Panc1 (cell line): ENCODE data around the gene CLEC16A. TPM values are rescaled to one million over a fixed set of nuclear protein-coding genes. Genes with fewer than 3 reads are reported as not detected.

Experiments used
- ATAC-seq: fragments of 200-7000 bp; cut with Tn5 transposase; 2 replicates; pipeline ENCODE4 v1.9.1; 2020; ENCODE audit warnings: mild to moderate bottlenecking, moderate library complexity
- BruUV-seq: library from RNA; stranded (reverse); fragments of 400-500 nt; replicated peaks from 2 replicates; lab custom pipeline; 2021; lab: Mats Ljungman, UMichigan
- CTCF ChIA-PET: fragments of 300-600 bp; sonication (Branson Sonifier 250); formaldehyde crosslinking; loops from one replicate; lab custom pipeline; 2022; ENCODE audit warnings: antibody characterized with exemption; lab: Charles Lee
- POLR2A ChIA-PET: fragments of 300-600 bp; sonication (Branson Sonifier 250); formaldehyde crosslinking; loops from one replicate; lab custom pipeline; 2022; ENCODE audit warnings: antibody characterized with exemption; lab: Charles Lee
- DNase-seq: peaks from one replicate; pipeline ENCODE4 v3.0.0-alpha.2; 2010; ENCODE audit warnings: low read depth, low spot score
- H3K27ac ChIP-seq: 2 replicates; pipeline ENCODE4 v1.5.1; 2011; ENCODE audit warnings: mild to moderate bottlenecking, low read length, inconsistent platforms
- H3K27me3 ChIP-seq: fragments of 200-500 bp; sonication (Bioruptor generic); 2 replicates; pipeline ENCODE4 v1.6.0; 2014; ENCODE audit warnings: low read length, inconsistent platforms; ENCODE audit not compliant: control insufficient read depth, insufficient read depth
- H3K36me3 ChIP-seq: fragments of 200-500 bp; sonication (Bioruptor generic); 2 replicates; pipeline ENCODE4 v1.5.1; 2014; ENCODE audit warnings: inconsistent platforms, mild to moderate bottlenecking, low read length, moderate library complexity; ENCODE audit not compliant: control insufficient read depth, insufficient read depth
- H3K4me1 ChIP-seq: 2 replicates; pipeline ENCODE4 v1.5.1; 2011; ENCODE audit warnings: inconsistent platforms, mild to moderate bottlenecking, low read length, moderate library complexity; ENCODE audit not compliant: control insufficient read depth, insufficient read depth
- H3K4me3 ChIP-seq, 2 experiments: 2 replicates each; pipeline ENCODE4 v1.5.1; 2011 to 2012; ENCODE audit warnings: low read depth in 2 of 2, low read length in 2 of 2, mild to moderate bottlenecking in 2 of 2, inconsistent platforms in 1 of 2, moderate library complexity in 1 of 2
- H3K9me3 ChIP-seq: fragments of 200-500 bp; sonication (Bioruptor generic); 2 replicates; pipeline ENCODE4 v1.5.1; 2014; ENCODE audit warnings: low read depth, mild to moderate bottlenecking, inconsistent platforms, low read length, moderate library complexity; ENCODE audit not compliant: control insufficient read depth, insufficient read depth
- POLR2AphosphoS5 ChIP-seq: IDR thresholded peaks from 2 replicates; pipeline ENCODE4 v1.6.1; 2012; ENCODE audit warnings: mild to moderate bottlenecking, low read depth, low read length, moderate library complexity
- SIN3A ChIP-seq: IDR thresholded peaks from 2 replicates; pipeline ENCODE4 v1.6.1; 2012; ENCODE audit warnings: low read depth, mild to moderate bottlenecking, low read length, moderate library complexity, borderline replicate concordance; ENCODE audit not compliant: insufficient read depth
- TCF7L2 ChIP-seq: IDR thresholded peaks from 2 replicates; pipeline ENCODE4 v1.6.1; 2011; ENCODE audit warnings: mild to moderate bottlenecking, low read depth, low read length, inconsistent platforms
- in situ Hi-C: cut with HindIII; loops from 2 replicates; pipeline ENCODE4 v1.10.0; 2016; ENCODE audit warnings: low sequenced_read_pairs, low pct_unique_long_range_greater_than_20kb
- intact Hi-C: fragments of 100-400 bp; cut with micrococcal nuclease; formaldehyde crosslinking; loops from one replicate; pipeline ENCODE4 v1.10.0; 2022; ENCODE audit not compliant: unreplicated experiment
- total RNA-seq: library from RNA; stranded (reverse); gene quantifications from one replicate; pipeline ENCODE4 v1.2.1, GENCODE V29; 2021; ENCODE audit not compliant: unreplicated experiment
- TF ChIP-seq, protein P1 (sequence below), 2 experiments: IDR thresholded peaks; 2 replicates each; pipeline ENCODE4 v1.6.1; 2011 to 2012; ENCODE audit warnings: low read depth in 2 of 2, control low read depth in 1 of 2, low read length in 1 of 2, mild to moderate bottlenecking in 1 of 2, moderate library complexity in 1 of 2; ENCODE audit not compliant: insufficient read depth in 1 of 2
- TF ChIP-seq, protein P2 (sequence below): fragments of 450-650 bp; IDR thresholded peaks from 2 replicates; pipeline ENCODE4 v1.5.1; 2017; ENCODE audit warnings: mild to moderate bottlenecking

Gene CLEC16A
- total RNA-seq, 1 experiment from 2014 or later = 21.0 TPM

GRCh38 chr16:11067266-11067665, 122.9 kb downstream of the CLEC16A start:
- H3K27ac ChIP-seq = no peak overlapping the region
- in situ Hi-C loops = no loop called here
- ChIA-PET CTCF (no interaction called here), POLR2A (no interaction called here)
- H3K27me3 ChIP-seq = no peaks in the 10 kb centered on the region
- DNase-seq = no peak
- H3K4me3 ChIP-seq = no peak overlapping the region
- no TSS peak for BruUV-seq
- no peaks in the 10 kb centered on the region for H3K9me3 ChIP-seq
- no peak for ATAC-seq
- intact Hi-C loops = no loop called here
- TF ChIP-seq, protein P1, sequence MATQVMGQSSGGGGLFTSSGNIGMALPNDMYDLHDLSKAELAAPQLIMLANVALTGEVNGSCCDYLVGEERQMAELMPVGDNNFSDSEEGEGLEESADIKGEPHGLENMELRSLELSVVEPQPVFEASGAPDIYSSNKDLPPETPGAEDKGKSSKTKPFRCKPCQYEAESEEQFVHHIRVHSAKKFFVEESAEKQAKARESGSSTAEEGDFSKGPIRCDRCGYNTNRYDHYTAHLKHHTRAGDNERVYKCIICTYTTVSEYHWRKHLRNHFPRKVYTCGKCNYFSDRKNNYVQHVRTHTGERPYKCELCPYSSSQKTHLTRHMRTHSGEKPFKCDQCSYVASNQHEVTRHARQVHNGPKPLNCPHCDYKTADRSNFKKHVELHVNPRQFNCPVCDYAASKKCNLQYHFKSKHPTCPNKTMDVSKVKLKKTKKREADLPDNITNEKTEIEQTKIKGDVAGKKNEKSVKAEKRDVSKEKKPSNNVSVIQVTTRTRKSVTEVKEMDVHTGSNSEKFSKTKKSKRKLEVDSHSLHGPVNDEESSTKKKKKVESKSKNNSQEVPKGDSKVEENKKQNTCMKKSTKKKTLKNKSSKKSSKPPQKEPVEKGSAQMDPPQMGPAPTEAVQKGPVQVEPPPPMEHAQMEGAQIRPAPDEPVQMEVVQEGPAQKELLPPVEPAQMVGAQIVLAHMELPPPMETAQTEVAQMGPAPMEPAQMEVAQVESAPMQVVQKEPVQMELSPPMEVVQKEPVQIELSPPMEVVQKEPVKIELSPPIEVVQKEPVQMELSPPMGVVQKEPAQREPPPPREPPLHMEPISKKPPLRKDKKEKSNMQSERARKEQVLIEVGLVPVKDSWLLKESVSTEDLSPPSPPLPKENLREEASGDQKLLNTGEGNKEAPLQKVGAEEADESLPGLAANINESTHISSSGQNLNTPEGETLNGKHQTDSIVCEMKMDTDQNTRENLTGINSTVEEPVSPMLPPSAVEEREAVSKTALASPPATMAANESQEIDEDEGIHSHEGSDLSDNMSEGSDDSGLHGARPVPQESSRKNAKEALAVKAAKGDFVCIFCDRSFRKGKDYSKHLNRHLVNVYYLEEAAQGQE (IDR thresholded peaks at IDR 0.05; ENCODE audit: insufficient read depth in 1 of 2, low read depth in 2 of 2, low read length in 1 of 2) = no peak
- TF ChIP-seq TCF7L2 = no peak
- TF ChIP-seq POLR2AphosphoS5 = no peak
- TF ChIP-seq SIN3A = no peak
- TF ChIP-seq, protein P2, sequence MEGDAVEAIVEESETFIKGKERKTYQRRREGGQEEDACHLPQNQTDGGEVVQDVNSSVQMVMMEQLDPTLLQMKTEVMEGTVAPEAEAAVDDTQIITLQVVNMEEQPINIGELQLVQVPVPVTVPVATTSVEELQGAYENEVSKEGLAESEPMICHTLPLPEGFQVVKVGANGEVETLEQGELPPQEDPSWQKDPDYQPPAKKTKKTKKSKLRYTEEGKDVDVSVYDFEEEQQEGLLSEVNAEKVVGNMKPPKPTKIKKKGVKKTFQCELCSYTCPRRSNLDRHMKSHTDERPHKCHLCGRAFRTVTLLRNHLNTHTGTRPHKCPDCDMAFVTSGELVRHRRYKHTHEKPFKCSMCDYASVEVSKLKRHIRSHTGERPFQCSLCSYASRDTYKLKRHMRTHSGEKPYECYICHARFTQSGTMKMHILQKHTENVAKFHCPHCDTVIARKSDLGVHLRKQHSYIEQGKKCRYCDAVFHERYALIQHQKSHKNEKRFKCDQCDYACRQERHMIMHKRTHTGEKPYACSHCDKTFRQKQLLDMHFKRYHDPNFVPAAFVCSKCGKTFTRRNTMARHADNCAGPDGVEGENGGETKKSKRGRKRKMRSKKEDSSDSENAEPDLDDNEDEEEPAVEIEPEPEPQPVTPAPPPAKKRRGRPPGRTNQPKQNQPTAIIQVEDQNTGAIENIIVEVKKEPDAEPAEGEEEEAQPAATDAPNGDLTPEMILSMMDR = no peak
- no peaks in the 10 kb centered on the region for H3K4me1 ChIP-seq
- no peaks in the 10 kb centered on the region for H3K36me3 ChIP-seq

DNA sequence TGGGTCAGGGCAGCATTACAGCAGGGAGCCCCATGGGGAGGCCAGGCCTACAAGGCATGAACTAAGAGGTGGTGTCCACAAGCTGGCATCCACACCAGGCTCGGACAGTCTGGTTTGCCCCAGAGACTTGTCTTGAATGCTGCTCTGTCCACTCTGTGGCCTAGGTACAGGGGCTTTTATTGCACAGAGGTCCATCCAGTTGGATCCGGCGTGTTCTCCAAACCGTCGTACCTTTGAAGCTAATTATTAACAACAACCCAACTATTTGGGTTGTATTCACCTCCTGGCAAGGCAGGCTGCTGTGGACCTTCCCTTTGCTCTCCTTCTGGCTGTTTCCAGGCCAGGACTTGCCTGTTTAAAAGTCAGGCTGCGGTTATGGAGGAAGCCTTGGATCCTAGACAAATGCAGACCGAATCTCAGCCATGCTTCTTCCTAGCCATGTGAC, 123.4 kb downstream of the CLEC16A start:
- Histone ChIP-seq H3K4me3 (no peak overlapping the region), H3K27ac (no peak overlapping the region), H3K9me3 (no peaks in the 10 kb centered on the region), H3K27me3 (no peaks in the 10 kb centered on the region), H3K4me1 (no peaks in the 10 kb centered on the region), H3K36me3 (no peaks in the 10 kb centered on the region)
- ChIA-PET CTCF (no interaction called here), POLR2A (no interaction called here)
- ATAC-seq = no peak
- intact Hi-C loops = no loop called here
- no TSS peak for BruUV-seq
- TF ChIP-seq, protein P2 = no peak
- TF ChIP-seq POLR2AphosphoS5 = no peak
- TF ChIP-seq, protein P1 (IDR thresholded peaks at IDR 0.05; ENCODE audit: insufficient read depth in 1 of 2, low read depth in 2 of 2, low read length in 1 of 2) = no peak
- no peak for TF ChIP-seq TCF7L2
- no peak for TF ChIP-seq SIN3A
- no peak for DNase-seq
- in situ Hi-C loops = no loop called here
